ENCODE measurements around the gene ANAPC13.

The ANAPC13 gene

GRCh38 chr3:134458406-134458945 is 27.3 kb downstream of the ANAPC13 start:
- in situ Hi-C loops (cut with MboI; ENCODE audit: low sequenced_read_pairs) = loop anchor here (25.0 kb wide), 1 partner anchor 521 kb away; no protein-coding TSS in a partner anchor

DNA sequence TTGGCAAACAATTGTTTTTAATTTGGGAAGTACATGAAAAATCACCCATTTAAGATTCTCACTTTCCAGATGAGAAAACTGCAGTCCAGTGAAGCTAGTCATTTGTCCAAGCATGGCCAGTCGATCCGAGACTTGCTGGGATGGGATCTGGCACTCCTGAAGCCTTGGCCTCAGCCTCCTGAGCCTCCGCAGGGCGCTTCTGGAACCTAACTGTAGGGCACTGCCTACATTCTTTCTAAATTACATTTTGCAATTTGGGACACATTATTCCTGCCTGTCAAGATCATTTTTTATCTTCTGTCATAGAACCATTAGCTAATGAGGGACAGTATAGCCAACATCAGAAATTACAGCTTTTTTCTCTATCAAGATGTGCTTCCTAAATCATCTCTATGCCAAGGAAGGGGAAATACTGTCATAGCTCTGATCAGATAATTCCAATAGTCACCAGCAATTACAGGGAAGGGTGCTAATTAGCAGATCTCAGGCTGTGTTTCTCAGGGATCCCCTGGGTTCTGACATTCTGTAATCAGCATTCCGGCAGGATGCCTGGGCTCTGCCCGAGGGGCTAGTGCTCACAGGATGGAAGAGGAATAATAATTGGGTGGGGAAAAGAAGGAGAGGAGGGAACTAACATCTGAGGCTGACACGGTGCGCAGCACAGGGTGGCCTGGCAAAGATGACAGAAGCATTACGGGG is 28.3 kb downstream of the ANAPC13 start:
- in situ Hi-C loops (cut with MboI; ENCODE audit: low sequenced_read_pairs) = loop anchor here (25.0 kb wide), 1 partner anchor 520 kb away; no protein-coding TSS in a partner anchor

DNA sequence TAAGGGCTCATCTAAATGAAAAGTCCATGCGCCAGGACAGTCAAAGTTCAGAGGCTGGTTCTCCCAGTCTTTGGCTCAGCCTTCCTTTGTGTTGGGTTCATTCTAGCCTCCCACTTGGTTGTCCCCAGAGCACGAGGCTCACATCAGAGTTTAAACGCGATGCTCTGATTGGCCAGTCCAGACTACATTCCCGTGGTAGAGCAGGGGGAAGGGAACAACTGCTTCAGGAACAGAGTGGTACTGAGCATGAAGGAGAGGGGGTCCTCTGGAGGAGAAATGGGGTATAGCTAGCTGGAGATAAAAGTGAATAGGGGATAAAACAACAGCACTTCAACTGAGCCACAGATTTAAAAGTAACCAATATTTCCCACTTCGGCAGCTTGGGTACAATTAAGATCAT is 32.2 kb downstream of the ANAPC13 start:
- in situ Hi-C loops (cut with MboI; ENCODE audit: low sequenced_read_pairs) = loop anchor here (25.0 kb wide), 1 partner anchor 516 kb away; no protein-coding TSS in a partner anchor

DNA sequence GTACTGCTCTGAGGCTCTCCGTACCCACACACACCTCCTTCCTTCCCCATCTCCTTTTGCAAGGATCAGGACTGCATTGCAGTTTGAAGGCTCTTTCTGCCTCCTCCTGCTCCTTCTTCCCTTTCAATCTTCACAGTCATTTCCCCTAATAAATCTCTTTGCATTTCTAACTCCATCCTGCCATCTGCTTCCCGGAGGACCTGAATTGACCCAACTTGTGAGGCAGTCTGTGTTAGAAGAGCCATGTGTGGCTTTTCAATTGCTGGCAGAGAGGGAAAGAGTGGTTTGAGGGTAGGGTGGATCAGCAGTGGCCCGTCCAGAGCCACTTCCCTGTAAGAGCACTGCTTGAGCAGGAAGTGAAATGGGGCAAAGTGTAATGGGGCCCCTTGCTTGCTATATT is 35.8 kb downstream of the ANAPC13 start:
- in situ Hi-C loops (cut with MboI; ENCODE audit: low sequenced_read_pairs) = loop anchor here (25.0 kb wide), 1 partner anchor 513 kb away; no protein-coding TSS in a partner anchor

GRCh38 chr3:134449277-134449676 is 36.5 kb downstream of the ANAPC13 start:
- in situ Hi-C loops (cut with MboI; ENCODE audit: low sequenced_read_pairs) = no loop called here

GRCh38 chr3:134448664-134449063 is 37.1 kb downstream of the ANAPC13 start:
- in situ Hi-C loops (cut with MboI; ENCODE audit: low sequenced_read_pairs) = no loop called here

GRCh38 chr3:134447351-134447750 is 38.4 kb downstream of the ANAPC13 start:
- in situ Hi-C loops (cut with MboI; ENCODE audit: low sequenced_read_pairs) = no loop called here

- in situ Hi-C loops (cut with MboI; ENCODE audit: low sequenced_read_pairs) = no loop called here
Measured at GRCh38 chr3:134446800-134447199, 39.0 kb downstream of the ANAPC13 start.

DNA sequence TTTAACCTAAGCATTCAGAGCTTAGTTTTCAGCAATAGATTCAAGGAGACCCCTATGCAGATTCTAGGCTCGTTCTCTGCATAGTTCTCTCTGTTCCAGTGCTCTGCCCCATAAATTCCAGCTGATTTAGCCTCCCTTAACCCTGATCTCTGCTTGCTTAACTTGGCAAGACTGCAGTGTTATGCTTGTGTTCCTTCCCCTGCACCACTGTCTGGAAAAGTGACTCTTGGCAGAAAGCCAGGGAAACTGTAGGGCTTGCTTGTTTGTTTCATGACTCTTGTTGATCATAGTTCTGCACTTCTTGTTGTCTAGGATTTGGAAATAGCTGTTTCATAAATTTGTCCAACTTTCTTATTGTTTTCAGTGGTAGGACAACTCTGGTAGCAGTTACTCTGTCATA is 40.1 kb downstream of the ANAPC13 start:
- in situ Hi-C loops (cut with MboI; ENCODE audit: low sequenced_read_pairs) = no loop called here

DNA sequence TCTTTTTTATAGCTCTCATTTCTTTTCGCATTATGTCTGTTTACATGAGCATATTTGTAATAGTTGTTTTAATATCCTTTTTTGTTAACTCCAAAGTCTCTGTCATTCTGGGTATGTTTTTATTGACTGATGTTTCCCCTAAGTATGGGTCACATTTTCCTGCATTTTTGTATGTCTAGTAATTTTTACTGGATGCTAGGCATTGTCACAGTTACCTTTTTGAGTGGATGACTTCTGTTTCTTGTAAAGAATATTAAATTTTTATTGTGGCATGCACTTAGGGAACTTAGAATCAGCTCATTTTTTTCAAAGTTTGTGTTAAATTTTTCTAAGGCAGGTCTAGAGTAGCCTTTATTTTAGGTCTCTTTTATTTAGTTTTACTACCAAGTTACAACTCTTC is 40.7 kb downstream of the ANAPC13 start:
- in situ Hi-C loops (cut with MboI; ENCODE audit: low sequenced_read_pairs) = no loop called here

DNA sequence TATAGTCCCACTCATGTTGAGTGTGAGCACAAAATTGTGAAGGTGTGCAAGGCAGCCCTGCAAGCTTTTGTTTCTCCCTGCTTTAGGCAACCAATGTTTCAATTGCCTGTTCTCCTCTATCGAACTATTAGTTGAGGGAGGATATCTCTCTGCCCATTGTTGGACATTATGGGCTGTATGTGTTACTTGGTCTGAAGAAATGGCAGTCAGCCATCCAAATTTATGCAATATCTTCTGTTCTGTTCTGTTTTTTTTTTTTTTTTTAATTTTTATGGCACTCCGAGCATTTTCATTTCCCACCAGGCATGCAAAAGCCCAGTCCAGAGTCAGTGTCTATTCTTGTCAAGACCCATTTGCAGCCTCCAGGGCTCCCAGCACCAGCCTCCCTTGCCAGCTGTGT is 44.0 kb downstream of the ANAPC13 start:
- in situ Hi-C loops (cut with MboI; ENCODE audit: low sequenced_read_pairs) = no loop called here

DNA sequence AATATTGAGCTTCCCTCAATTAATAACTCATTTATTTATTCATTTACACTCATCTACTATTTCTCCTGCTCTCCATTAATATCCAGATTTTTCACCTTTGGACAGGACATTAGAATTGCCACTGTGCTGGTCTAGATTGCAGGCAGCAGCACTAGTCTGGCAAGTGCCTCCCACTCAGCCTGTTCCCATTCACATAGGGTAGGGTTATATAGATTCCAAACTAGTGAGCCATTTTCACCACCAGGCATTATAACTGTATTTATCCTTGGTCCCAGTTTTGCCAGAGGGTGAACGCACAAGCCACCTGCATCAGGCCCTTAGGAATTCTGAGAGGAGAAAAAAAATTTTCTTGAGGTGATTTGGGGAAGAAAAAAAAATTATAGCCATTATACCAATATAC is 44.5 kb downstream of the ANAPC13 start:
- in situ Hi-C loops (cut with MboI; ENCODE audit: low sequenced_read_pairs) = no loop called here

- in situ Hi-C loops (cut with MboI; ENCODE audit: low sequenced_read_pairs) = no loop called here
Measured at GRCh38 chr3:134437211-134437752, 48.5 kb downstream of the ANAPC13 start.

DNA sequence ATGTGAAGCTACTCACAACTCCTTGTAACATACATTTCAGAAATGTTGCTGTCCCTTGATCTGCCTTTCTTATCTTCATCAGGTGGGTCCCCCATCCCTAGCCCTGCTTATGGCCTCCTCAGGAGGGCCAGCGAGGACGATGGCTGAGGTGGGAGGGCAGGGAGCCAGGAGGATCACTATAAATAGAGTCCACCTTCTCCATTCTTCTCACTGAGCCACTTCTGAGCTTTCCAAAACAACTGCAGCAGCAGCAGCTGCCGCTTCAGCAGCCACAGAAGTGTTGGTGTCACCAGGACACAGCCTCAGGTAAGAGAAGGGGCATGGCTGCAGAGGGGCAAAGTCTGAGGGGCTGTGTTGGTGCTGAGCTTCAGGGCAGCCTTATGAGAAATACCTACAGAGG is 53.5 kb downstream of the ANAPC13 start:
- in situ Hi-C loops (cut with MboI; ENCODE audit: low sequenced_read_pairs) = no loop called here

GRCh38 chr3:134430950-134431445 is 54.8 kb downstream of the ANAPC13 start:
- in situ Hi-C loops (cut with MboI; ENCODE audit: low sequenced_read_pairs) = no loop called here

- in situ Hi-C loops (cut with MboI; ENCODE audit: low sequenced_read_pairs) = no loop called here
Measured at GRCh38 chr3:134430174-134430573, 55.6 kb downstream of the ANAPC13 start.

GRCh38 chr3:134428401-134428800 is 57.4 kb downstream of the ANAPC13 start:
- in situ Hi-C loops (cut with MboI; ENCODE audit: low sequenced_read_pairs) = no loop called here
